HepG2 (cell line): Measurements from ENCODE around the gene ECHDC1. TPM values are rescaled to one million over a fixed set of nuclear protein-coding genes. Genes with fewer than 3 reads are reported as not detected.
A peak's percentile ranks its signal among the peaks of the same experiment; 100 is the strongest.

Source experiments
- ATF3 ChIP-seq: sonication (generic); formaldehyde crosslinking; IDR thresholded peaks from 2 replicates; pipeline ENCODE4 v1.4.0; 2020; ENCODE audit warnings: missing genetic modification reagents
- BRD4 ChIP-seq: sonication (generic); formaldehyde crosslinking; IDR thresholded peaks from 2 replicates; pipeline ENCODE4 v1.4.0; 2020; ENCODE audit warnings: missing genetic modification reagents
- HMG20A ChIP-seq: IDR thresholded peaks from 2 replicates; pipeline ENCODE4 v1.6.1; 2016; ENCODE audit warnings: borderline replicate concordance
- HOXD1 ChIP-seq: sonication (generic); formaldehyde crosslinking; IDR thresholded peaks from 2 replicates; pipeline ENCODE4 v1.5.0; 2020; ENCODE audit warnings: missing genetic modification reagents
- IKZF5 ChIP-seq: IDR thresholded peaks from 2 replicates; pipeline ENCODE4 v1.6.1; 2018; ENCODE audit warnings: missing genetic modification reagents, mild to moderate bottlenecking, missing compliant biosample characterization
- IRF2 ChIP-seq: IDR thresholded peaks from 2 replicates; pipeline ENCODE4 v1.6.1; 2018; ENCODE audit warnings: missing genetic modification reagents, missing compliant biosample characterization
- KIAA2018 ChIP-seq: sonication (generic); formaldehyde crosslinking; IDR thresholded peaks from 2 replicates; pipeline ENCODE4 v1.5.0; 2020; ENCODE audit warnings: mild to moderate bottlenecking, missing genetic modification reagents, borderline replicate concordance
- NFRKB ChIP-seq: fragments of 450-650 bp; IDR thresholded peaks from 2 replicates; pipeline ENCODE4 v1.6.1; 2017
- PITX1 ChIP-seq: sonication (generic); formaldehyde crosslinking; IDR thresholded peaks from 2 replicates; pipeline ENCODE4 v1.5.1; 2020; ENCODE audit warnings: mild to moderate bottlenecking, missing genetic modification reagents
- PRPF4 ChIP-seq: fragments of 200-400 bp; formaldehyde crosslinking; IDR thresholded peaks from 2 replicates; pipeline ENCODE4 v1.6.1; 2016; ENCODE audit warnings: low read length, low read depth; ENCODE audit not compliant: poor library complexity, severe bottlenecking
- RORA ChIP-seq: sonication (generic); formaldehyde crosslinking; IDR thresholded peaks from 2 replicates; pipeline ENCODE4 v1.5.0; 2020; ENCODE audit warnings: mild to moderate bottlenecking, missing genetic modification reagents, moderate library complexity
- SIX1 ChIP-seq: sonication (generic); formaldehyde crosslinking; IDR thresholded peaks from 2 replicates; pipeline ENCODE4 v1.4.0; 2020; ENCODE audit warnings: missing genetic modification reagents, borderline replicate concordance
- THAP8 ChIP-seq: sonication (generic); formaldehyde crosslinking; IDR thresholded peaks from 2 replicates; pipeline ENCODE4 v1.5.1; 2020; ENCODE audit warnings: missing genetic modification reagents, mild to moderate bottlenecking, borderline replicate concordance
- ZMYM2 ChIP-seq: sonication (generic); formaldehyde crosslinking; IDR thresholded peaks from 2 replicates; pipeline ENCODE4 v1.8.0; 2022; ENCODE audit warnings: mild to moderate bottlenecking, missing genetic modification reagents
- ZNF503 ChIP-seq: sonication (generic); formaldehyde crosslinking; IDR thresholded peaks from 2 replicates; pipeline ENCODE4 v1.4.0; 2020; ENCODE audit warnings: missing genetic modification reagents
- ZNF549 ChIP-seq: sonication (generic); formaldehyde crosslinking; IDR thresholded peaks from 2 replicates; pipeline ENCODE4 v1.5.0; 2020; ENCODE audit warnings: missing genetic modification reagents
- ZNF562 ChIP-seq: sonication (generic); formaldehyde crosslinking; IDR thresholded peaks from 2 replicates; pipeline ENCODE4 v1.8.0; 2022; ENCODE audit warnings: missing genetic modification reagents, borderline replicate concordance
- ZNF792 ChIP-seq: IDR thresholded peaks from 2 replicates; pipeline ENCODE4 v1.6.1; 2016
- polyA plus RNA-seq, 8 experiments: library from polyadenylated mRNA; depleted of rRNA in 3 of 8; stranded (reverse) in 7 of 8; unstranded in 1 of 8; fragments of >200 nt; fragmentation: Illumina TruSeq in 4 of 8; extraction: Trizol in 4 of 8; gene quantifications; 2 replicates each; pipeline versions ENCODE4 v1.2.1 to v1.2.3, GENCODE V29; 2011 to 2016; ENCODE audit warnings: low read depth in 4 of 8, missing spikeins in 1 of 8, mixed read lengths in 1 of 8; ENCODE audit not compliant: insufficient read depth in 1 of 8
- total RNA-seq, 5 experiments: library from RNA; depleted of rRNA; stranded (reverse); fragments of >200 nt; fragmentation: Illumina TruSeq; extraction: Trizol; gene quantifications; 2 replicates each; pipeline ENCODE4 v1.2.3, GENCODE V29; 2016; ENCODE audit warnings: low read depth in 1 of 5

Gene ECHDC1
- total and polyA plus RNA-seq, 2 of the 13 experiments (the other 11 are each of a cell fraction or from before 2014, with no cell fraction given): 32.8 to 98.1 TPM

GRCh38 chr6:127342946-127343808, at the start of gene ECHDC1 (continued):
- TF ChIP-seq ZNF792 (CRISPR knock-in tag) (no peak; the same call in none of the 2 replicates), IKZF5 (CRISPR knock-in tag) (peak; percentile 95), HOXD1 (CRISPR knock-in tag) (peak; percentile 77), ZMYM2 (0 out of 2 replicates have a peak, but pooled peaks have one; percentile 11), RORA (CRISPR knock-in tag) (no peak), NFRKB (no peak), KIAA2018 (0 out of 2 replicates have a peak, but pooled peaks have one; percentile 28), ZNF562 (CRISPR knock-in tag) (no peak), BRD4 (peak; percentile 90), ZNF549 (CRISPR knock-in tag) (no peak), SIX1 (CRISPR knock-in tag) (no peak), ATF3 (CRISPR knock-in tag) (peak; percentile 42; the same call in 1 of the 2 replicates), HMG20A (peak; percentile 50), ZNF503 (CRISPR knock-in tag) (peak; percentile 36), PRPF4 (no peak), PITX1 (no peak), IRF2 (peak; percentile 78), THAP8 (CRISPR knock-in tag) (no peak)
